ENCODE data around the gene SMYD5. TPM values are rescaled to one million over a fixed set of nuclear protein-coding genes. Genes with fewer than 3 reads are reported as not detected.

Gene SMYD5
- total RNA-seq, 1 experiment from 2014 or later, result 47.0 TPM

GRCh38 chr2:73202156-73203054, 11.6 kb upstream of the SMYD5 start, which contains the start of gene NOTO:
NOTO (plus strand) TSS chr2:73202574; CDS start chr2:73202667, 93 bp downstream.
- no peak for DNase-seq (ENCODE audit: low read depth, low spot score)
- in situ Hi-C loops (cut with HindIII; ENCODE audit: low pct_unique_long_range_greater_than_20kb, low sequenced_read_pairs), result no loop called here

GRCh38 chr2:73203055-73203681, 10.9 kb upstream of the SMYD5 start:
- in situ Hi-C loops (cut with HindIII; ENCODE audit: low pct_unique_long_range_greater_than_20kb, low sequenced_read_pairs), result no loop called here
- no peak for DNase-seq (ENCODE audit: low read depth, low spot score)

- in situ Hi-C loops (cut with HindIII; ENCODE audit: low pct_unique_long_range_greater_than_20kb, low sequenced_read_pairs), result no loop called here
- no peak for DNase-seq (ENCODE audit: low read depth, low spot score)
Observed at GRCh38 chr2:73205611-73206010, 8.4 kb upstream of the SMYD5 start.

GRCh38 chr2:73208258-73208657, 5.8 kb upstream of the SMYD5 start:
- no peak for DNase-seq (ENCODE audit: low read depth, low spot score)
- in situ Hi-C loops (cut with HindIII; ENCODE audit: low pct_unique_long_range_greater_than_20kb, low sequenced_read_pairs), result no loop called here

GRCh38 chr2:73210019-73210418, 4.0 kb upstream of the SMYD5 start:
- in situ Hi-C loops (cut with HindIII; ENCODE audit: low pct_unique_long_range_greater_than_20kb, low sequenced_read_pairs), result no loop called here
- DNase-seq (ENCODE audit: low read depth, low spot score), result no peak

- in situ Hi-C loops (cut with HindIII; ENCODE audit: low pct_unique_long_range_greater_than_20kb, low sequenced_read_pairs), result no loop called here
- DNase-seq (ENCODE audit: low read depth, low spot score), result no peak
Observed at GRCh38 chr2:73210696-73211095, 3.3 kb upstream of the SMYD5 start.

- in situ Hi-C loops (cut with HindIII; ENCODE audit: low pct_unique_long_range_greater_than_20kb, low sequenced_read_pairs), result no loop called here
- DNase-seq (ENCODE audit: low read depth, low spot score), result no peak
Observed at GRCh38 chr2:73212098-73212447, 2.0 kb upstream of the SMYD5 start.

GRCh38 chr2:73212448-73213176, 1.4 kb upstream of the SMYD5 start:
- peak; percentile 86 for DNase-seq (ENCODE audit: low read depth, low spot score)
- in situ Hi-C loops (cut with HindIII; ENCODE audit: low pct_unique_long_range_greater_than_20kb, low sequenced_read_pairs), result no loop called here

- in situ Hi-C loops (cut with HindIII; ENCODE audit: low pct_unique_long_range_greater_than_20kb, low sequenced_read_pairs), result no loop called here
- no peak for DNase-seq (ENCODE audit: low read depth, low spot score)
Observed at GRCh38 chr2:73215254-73215653, 1.2 kb downstream of the SMYD5 start.

- no peak for DNase-seq (ENCODE audit: low read depth, low spot score)
- in situ Hi-C loops (cut with HindIII; ENCODE audit: low pct_unique_long_range_greater_than_20kb, low sequenced_read_pairs), result no loop called here
Observed at GRCh38 chr2:73217160-73217559, 3.1 kb downstream of the SMYD5 start.

- in situ Hi-C loops (cut with HindIII; ENCODE audit: low pct_unique_long_range_greater_than_20kb, low sequenced_read_pairs), result no loop called here
- DNase-seq (ENCODE audit: low read depth, low spot score), result no peak
Observed at GRCh38 chr2:73217826-73218225, 3.8 kb downstream of the SMYD5 start.

GRCh38 chr2:73218298-73218697, 4.3 kb downstream of the SMYD5 start:
- in situ Hi-C loops (cut with HindIII; ENCODE audit: low pct_unique_long_range_greater_than_20kb, low sequenced_read_pairs), result no loop called here
- DNase-seq (ENCODE audit: low read depth, low spot score), result no peak

GRCh38 chr2:73223821-73224220, 9.8 kb downstream of the SMYD5 start:
- in situ Hi-C loops (cut with HindIII; ENCODE audit: low pct_unique_long_range_greater_than_20kb, low sequenced_read_pairs), result no loop called here
- no peak for DNase-seq (ENCODE audit: low read depth, low spot score)

GRCh38 chr2:73225513-73226360, 11.7 kb downstream of the SMYD5 start:
- in situ Hi-C loops (cut with HindIII; ENCODE audit: low pct_unique_long_range_greater_than_20kb, low sequenced_read_pairs), result no loop called here
- DNase-seq (ENCODE audit: low read depth, low spot score), result no peak

GRCh38 chr2:73227086-73227485, 13.0 kb downstream of the SMYD5 start:
- in situ Hi-C loops (cut with HindIII; ENCODE audit: low pct_unique_long_range_greater_than_20kb, low sequenced_read_pairs), result no loop called here
- DNase-seq (ENCODE audit: low read depth, low spot score), result no peak

GRCh38 chr2:73228631-73229030, 14.6 kb downstream of the SMYD5 start:
- DNase-seq (ENCODE audit: low read depth, low spot score), result no peak
- in situ Hi-C loops (cut with HindIII; ENCODE audit: low pct_unique_long_range_greater_than_20kb, low sequenced_read_pairs), result no loop called here

GRCh38 chr2:73232403-73233153, 18.5 kb downstream of the SMYD5 start:
- in situ Hi-C loops (cut with HindIII; ENCODE audit: low pct_unique_long_range_greater_than_20kb, low sequenced_read_pairs), result no loop called here
- DNase-seq (ENCODE audit: low read depth, low spot score), result no peak
